GM23248 (cell line): ENCODE data around the gene ELAVL2.

Experiments
- EZH2 ChIP-seq: fragments of 200-600 bp; sonication (generic); IDR thresholded peaks from 2 replicates; pipeline ENCODE4 v1.6.1; 2018; ENCODE audit warnings: antibody characterized with exemption, mild to moderate bottlenecking; ENCODE audit not compliant: insufficient read depth, poor library complexity, severe bottlenecking
- EZH2phosphoT487 ChIP-seq: fragments of 200-600 bp; sonication (generic); IDR thresholded peaks from 2 replicates; pipeline ENCODE4 v1.6.1; 2018; ENCODE audit warnings: antibody characterized with exemption, moderate library complexity, mild to moderate bottlenecking, low read depth; ENCODE audit not compliant: insufficient read depth

- no peak for TF ChIP-seq EZH2
- TF ChIP-seq EZH2phosphoT487: no peak
These were observed 125.7 kb downstream of the ELAVL2 start for GRCh38 chr9:23700359-23700758.
